ENCODE data around the gene FGD6.

DNA sequence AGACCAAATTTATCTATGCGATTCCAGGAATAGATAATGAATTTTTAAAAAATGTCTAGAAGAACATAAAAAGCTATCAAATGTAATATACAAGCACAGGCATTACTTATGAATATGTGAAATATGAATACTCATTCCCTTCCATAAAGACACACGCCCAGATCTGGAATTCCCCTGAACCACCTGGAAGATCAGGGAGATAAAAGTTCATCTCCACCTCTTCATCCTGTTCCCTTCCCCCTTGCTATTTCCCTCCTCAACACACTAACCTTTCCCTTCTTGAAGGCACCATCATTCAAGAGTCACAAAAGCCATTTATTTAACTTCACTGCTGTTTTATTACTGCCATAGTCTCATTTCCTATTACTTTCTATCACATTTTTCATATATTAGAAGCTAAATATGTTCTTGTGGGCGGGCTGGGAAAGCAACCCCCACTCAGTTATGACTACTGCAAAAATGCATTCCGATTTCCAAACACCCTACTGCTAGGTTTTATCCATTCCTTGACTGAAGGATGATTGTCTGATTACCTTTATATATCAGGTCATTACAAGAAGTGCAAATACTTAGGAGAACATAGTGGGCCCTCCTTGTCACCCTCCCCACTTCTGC lies 16.1 kb downstream of the FGD6 start:
- TF ChIP-seq, protein P1, sequence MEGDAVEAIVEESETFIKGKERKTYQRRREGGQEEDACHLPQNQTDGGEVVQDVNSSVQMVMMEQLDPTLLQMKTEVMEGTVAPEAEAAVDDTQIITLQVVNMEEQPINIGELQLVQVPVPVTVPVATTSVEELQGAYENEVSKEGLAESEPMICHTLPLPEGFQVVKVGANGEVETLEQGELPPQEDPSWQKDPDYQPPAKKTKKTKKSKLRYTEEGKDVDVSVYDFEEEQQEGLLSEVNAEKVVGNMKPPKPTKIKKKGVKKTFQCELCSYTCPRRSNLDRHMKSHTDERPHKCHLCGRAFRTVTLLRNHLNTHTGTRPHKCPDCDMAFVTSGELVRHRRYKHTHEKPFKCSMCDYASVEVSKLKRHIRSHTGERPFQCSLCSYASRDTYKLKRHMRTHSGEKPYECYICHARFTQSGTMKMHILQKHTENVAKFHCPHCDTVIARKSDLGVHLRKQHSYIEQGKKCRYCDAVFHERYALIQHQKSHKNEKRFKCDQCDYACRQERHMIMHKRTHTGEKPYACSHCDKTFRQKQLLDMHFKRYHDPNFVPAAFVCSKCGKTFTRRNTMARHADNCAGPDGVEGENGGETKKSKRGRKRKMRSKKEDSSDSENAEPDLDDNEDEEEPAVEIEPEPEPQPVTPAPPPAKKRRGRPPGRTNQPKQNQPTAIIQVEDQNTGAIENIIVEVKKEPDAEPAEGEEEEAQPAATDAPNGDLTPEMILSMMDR (IDR thresholded peaks at IDR 0.05) = no peak
- TF ChIP-seq POLR2A (IDR thresholded peaks at IDR 0.05) = no peak

Measured in testis (tissue), 2 donors.